ENCODE results near the gene PAX5.

DNA sequence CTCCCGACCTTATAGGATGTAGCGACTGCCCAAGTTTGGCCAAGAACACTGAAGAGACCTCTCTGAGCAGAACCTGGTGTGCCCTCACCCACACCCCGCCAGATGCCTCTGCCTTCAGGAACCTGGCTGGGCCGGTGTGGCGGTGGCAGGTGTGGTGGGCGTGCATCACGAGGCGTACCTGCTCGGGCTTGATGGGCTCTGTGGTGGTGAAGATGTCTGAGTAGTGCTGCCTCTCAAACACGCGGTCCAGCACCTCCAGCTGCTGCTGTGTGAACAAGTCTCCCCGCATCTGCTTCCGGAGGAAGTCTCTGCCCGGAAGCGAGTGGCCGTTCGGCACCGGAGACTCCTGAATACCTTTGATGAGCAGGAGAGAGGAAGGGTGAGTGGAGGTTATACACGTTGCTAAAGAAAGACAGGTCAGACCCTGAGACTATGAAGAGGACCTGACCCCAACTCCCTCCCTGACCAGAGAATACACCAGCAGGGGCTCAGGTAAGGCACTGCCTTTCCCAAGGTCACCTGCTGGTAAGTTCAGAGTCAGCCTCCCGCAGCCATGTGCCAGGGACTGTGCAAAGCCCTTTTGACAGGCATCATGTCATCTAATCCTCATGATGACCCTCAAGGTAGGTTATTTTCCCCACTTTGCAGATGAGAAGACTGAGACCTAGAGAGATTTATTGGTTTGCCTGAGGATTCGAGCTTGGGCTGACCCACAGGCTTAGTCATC lies 67.5 kb downstream of the PAX5 start:
- TF ChIP-seq, protein P1, sequence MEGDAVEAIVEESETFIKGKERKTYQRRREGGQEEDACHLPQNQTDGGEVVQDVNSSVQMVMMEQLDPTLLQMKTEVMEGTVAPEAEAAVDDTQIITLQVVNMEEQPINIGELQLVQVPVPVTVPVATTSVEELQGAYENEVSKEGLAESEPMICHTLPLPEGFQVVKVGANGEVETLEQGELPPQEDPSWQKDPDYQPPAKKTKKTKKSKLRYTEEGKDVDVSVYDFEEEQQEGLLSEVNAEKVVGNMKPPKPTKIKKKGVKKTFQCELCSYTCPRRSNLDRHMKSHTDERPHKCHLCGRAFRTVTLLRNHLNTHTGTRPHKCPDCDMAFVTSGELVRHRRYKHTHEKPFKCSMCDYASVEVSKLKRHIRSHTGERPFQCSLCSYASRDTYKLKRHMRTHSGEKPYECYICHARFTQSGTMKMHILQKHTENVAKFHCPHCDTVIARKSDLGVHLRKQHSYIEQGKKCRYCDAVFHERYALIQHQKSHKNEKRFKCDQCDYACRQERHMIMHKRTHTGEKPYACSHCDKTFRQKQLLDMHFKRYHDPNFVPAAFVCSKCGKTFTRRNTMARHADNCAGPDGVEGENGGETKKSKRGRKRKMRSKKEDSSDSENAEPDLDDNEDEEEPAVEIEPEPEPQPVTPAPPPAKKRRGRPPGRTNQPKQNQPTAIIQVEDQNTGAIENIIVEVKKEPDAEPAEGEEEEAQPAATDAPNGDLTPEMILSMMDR (IDR thresholded peaks at IDR 0.05), result no peak
- no peak for TF ChIP-seq POLR2A (IDR thresholded peaks at IDR 0.05)

Data from uterus (tissue), 2 donors.